GM23248 (cell line): ENCODE measurements around the gene TIMP4. TPM values are rescaled to one million over a fixed set of nuclear protein-coding genes. Genes with fewer than 3 reads are reported as not detected.

ENCODE experiments used
- DNase-seq: peaks from one replicate; pipeline ENCODE4 v3.0.0-alpha.2; 2015
- H2AFZ ChIP-seq: fragments of 200-600 bp; sonication (generic); 2 replicates; pipeline ENCODE4 v1.6.1; 2016; ENCODE audit warnings: antibody characterized with exemption
- H3F3A ChIP-seq: fragments of 200-600 bp; sonication (generic); 2 replicates; pipeline ENCODE4 v1.6.1; 2016; ENCODE audit warnings: mild to moderate bottlenecking, antibody characterized with exemption, mixed run types; ENCODE audit not compliant: insufficient read depth
- H3K27ac ChIP-seq: fragments of 200-600 bp; sonication (generic); 2 replicates; pipeline ENCODE4 v1.5.1; 2016; ENCODE audit warnings: mild to moderate bottlenecking
- H3K27me3 ChIP-seq: fragments of 200-600 bp; sonication (generic); replicated peaks from 2 replicates; pipeline ENCODE4 v1.6.1; 2016; ENCODE audit warnings: mild to moderate bottlenecking; ENCODE audit not compliant: insufficient read depth
- H3K36me3 ChIP-seq: fragments of 200-600 bp; sonication (generic); 2 replicates; pipeline ENCODE4 v1.6.1; 2016; ENCODE audit warnings: low read depth, mild to moderate bottlenecking
- H3K4me1 ChIP-seq: fragments of 200-600 bp; sonication (generic); 2 replicates; pipeline ENCODE4 v1.6.1; 2016; ENCODE audit warnings: mild to moderate bottlenecking; ENCODE audit not compliant: insufficient read depth
- H3K4me2 ChIP-seq: fragments of 200-600 bp; sonication (generic); one replicate; pipeline ENCODE4 v1.6.1; 2016; ENCODE audit warnings: mild to moderate bottlenecking; ENCODE audit not compliant: unreplicated experiment
- H3K4me3 ChIP-seq: fragments of 200-600 bp; sonication (generic); 2 replicates; pipeline ENCODE4 v1.5.1; 2016; ENCODE audit warnings: mild to moderate bottlenecking
- H3K79me2 ChIP-seq: fragments of 200-600 bp; sonication (generic); 2 replicates; pipeline ENCODE4 v1.6.1; 2016; ENCODE audit warnings: mild to moderate bottlenecking; ENCODE audit not compliant: insufficient read depth
- H3K9ac ChIP-seq: fragments of 200-600 bp; sonication (generic); 2 replicates; pipeline ENCODE4 v1.6.1; 2016; ENCODE audit warnings: mild to moderate bottlenecking
- H3K9me2 ChIP-seq: fragments of 200-600 bp; sonication (generic); 2 replicates; pipeline ENCODE4 v1.6.1; 2016; ENCODE audit warnings: mixed run types, mild to moderate bottlenecking, moderate library complexity; ENCODE audit not compliant: insufficient read depth
- H3K9me3 ChIP-seq: fragments of 200-600 bp; sonication (generic); one replicate; pipeline ENCODE4 v1.6.1; 2017; ENCODE audit warnings: low read depth
- H4K20me1 ChIP-seq: fragments of 200-600 bp; sonication (generic); 2 replicates; pipeline ENCODE4 v1.6.0; 2016; ENCODE audit not compliant: insufficient read depth
- EZH2 ChIP-seq: fragments of 200-600 bp; sonication (generic); IDR thresholded peaks from 2 replicates; pipeline ENCODE4 v1.6.1; 2018; ENCODE audit warnings: antibody characterized with exemption, mild to moderate bottlenecking; ENCODE audit not compliant: insufficient read depth, poor library complexity, severe bottlenecking
- EZH2phosphoT487 ChIP-seq: fragments of 200-600 bp; sonication (generic); IDR thresholded peaks from 2 replicates; pipeline ENCODE4 v1.6.1; 2018; ENCODE audit warnings: antibody characterized with exemption, moderate library complexity, mild to moderate bottlenecking, low read depth; ENCODE audit not compliant: insufficient read depth
- WGBS, 2 experiments: methylation state at CpG; one replicate each; pipeline ENCODE4 v1.1.6; 2015 to 2017; ENCODE audit warnings: low lambda C conversion rate in 2 of 2, low coverage in 1 of 2; ENCODE audit errors: missing lambda C conversion rate in 2 of 2; 5-methylcytosine and 5-hydroxymethylcytosine counted together
- in situ Hi-C: fragments of 300-500 bp; cut with MboI; formaldehyde crosslinking; loops from 2 replicates; pipeline ENCODE4 v1.15.0; 2020
- polyA plus RNA-seq: library from polyadenylated mRNA; unstranded; fragments of >200 nt; fragmentation: Nextera tagmentation; extraction: Ambion mirVana; gene quantifications from 2 replicates; pipeline ENCODE4 v1.2.1, GENCODE V29; 2016
- total RNA-seq: library from RNA; depleted of rRNA; stranded (reverse); fragments of >200 nt; shearing (Covaris generic); gene quantifications from 2 replicates; pipeline ENCODE4 v1.2.3, GENCODE V29; 2014

TIMP4 gene
- total and polyA plus RNA-seq, 2 experiments from 2014 or later = 0.54 TPM; not detected in 1

DNA sequence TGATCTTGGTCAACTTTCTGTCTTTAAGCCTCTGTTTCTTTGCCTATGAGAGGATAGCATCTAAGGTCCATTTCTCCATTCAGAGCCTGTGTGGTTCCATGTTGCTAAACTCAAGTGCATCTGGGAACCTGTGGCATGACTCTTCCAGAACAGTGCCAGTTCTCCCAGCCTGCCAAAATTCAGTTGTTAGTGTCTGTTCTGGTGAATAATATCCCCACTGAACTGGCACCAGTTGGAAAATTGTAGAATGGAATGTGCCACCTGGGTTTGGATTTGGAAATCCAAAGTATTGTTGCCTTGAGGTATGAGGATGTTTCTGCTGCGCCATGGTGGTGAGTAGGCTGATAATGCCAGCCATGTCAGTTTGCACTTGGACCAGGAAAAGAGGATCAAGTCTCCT, 31.3 kb downstream of the TIMP4 start:
- Histone ChIP-seq H3K4me3 (no peak overlapping the region), H3F3A (no peaks in the 10 kb centered on the region), H2AFZ (no peak overlapping the region), H3K9me3 (no peaks in the 10 kb centered on the region), H3K4me1 (no peaks in the 10 kb centered on the region), H3K27ac (no peak overlapping the region), H3K27me3 (peaks cover 63% of the 10 kb centered on the region), H4K20me1 (no peaks in the 10 kb centered on the region), H3K79me2 (no peaks in the 10 kb centered on the region), H3K9me2 (no peaks in the 10 kb centered on the region), H3K9ac (no peak overlapping the region), H3K4me2 (no peak overlapping the region), H3K36me3 (no peaks in the 10 kb centered on the region)
- WGBS, 2 experiments = 84 to 85% methylated on average over 1 of the region's 1 CpG
- DNase-seq = no peak
- in situ Hi-C loops = no loop called here
- TF ChIP-seq EZH2 (no peak), EZH2phosphoT487 (no peak)

GRCh38 chr3:12125772-12126171, 32.9 kb downstream of the TIMP4 start:
- WGBS, 2 experiments = 53 to 57% methylated on average over 1 of the region's 1 CpG
- H3K4me3 ChIP-seq = no peak overlapping the region
- no peak for TF ChIP-seq EZH2
- no peak for TF ChIP-seq EZH2phosphoT487

DNA sequence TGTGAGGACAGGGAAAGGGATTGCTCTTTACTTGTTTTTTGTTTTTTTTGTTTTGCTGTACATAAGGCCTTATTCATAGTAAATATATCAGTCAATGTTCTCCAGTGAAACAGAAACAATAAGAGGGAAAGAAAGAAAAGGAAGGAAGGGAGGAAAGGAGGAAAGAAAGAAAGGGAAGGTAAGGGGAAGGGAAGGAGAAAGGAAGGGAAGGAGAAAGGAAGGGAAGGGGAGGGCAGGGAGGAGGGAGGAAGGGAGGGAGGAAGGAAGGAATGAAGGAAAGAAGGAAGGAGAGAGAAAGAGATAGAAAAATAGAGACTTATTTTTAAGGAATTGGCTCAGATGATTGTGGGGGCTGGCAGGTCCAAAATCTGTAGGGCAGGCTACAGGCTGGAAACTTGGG, 37.2 kb downstream of the TIMP4 start:
- Histone ChIP-seq H3F3A (no peaks in the 10 kb centered on the region), H2AFZ (no peak overlapping the region), H3K9ac (no peak overlapping the region), H3K4me3 (no peak overlapping the region), H3K4me2 (no peak overlapping the region), H4K20me1 (no peaks in the 10 kb centered on the region), H3K9me3 (no peaks in the 10 kb centered on the region), H3K4me1 (no peaks in the 10 kb centered on the region), H3K27ac (no peak overlapping the region), H3K9me2 (no peaks in the 10 kb centered on the region), H3K36me3 (no peaks in the 10 kb centered on the region), H3K27me3 (peaks cover 31% of the 10 kb centered on the region), H3K79me2 (no peaks in the 10 kb centered on the region)
- in situ Hi-C loops = no loop called here
- no peak for TF ChIP-seq EZH2
- no peak for TF ChIP-seq EZH2phosphoT487
- DNase-seq = no peak

More at GRCh38 chr3:12125772-12126171, 32.9 kb downstream of the TIMP4 start:
- no peak for DNase-seq
- in situ Hi-C loops = no loop called here
- no peaks in the 10 kb centered on the region for H3K36me3 ChIP-seq
- H3F3A ChIP-seq = no peaks in the 10 kb centered on the region
- peaks cover 48% of the 10 kb centered on the region for H3K27me3 ChIP-seq
- H3K9me3 ChIP-seq = no peaks in the 10 kb centered on the region
- no peak overlapping the region for H3K9ac ChIP-seq
- H3K4me2 ChIP-seq = no peak overlapping the region
- no peaks in the 10 kb centered on the region for H3K79me2 ChIP-seq
- H3K27ac ChIP-seq = no peak overlapping the region
- H4K20me1 ChIP-seq = no peaks in the 10 kb centered on the region
- H3K4me1 ChIP-seq = no peaks in the 10 kb centered on the region
- H3K9me2 ChIP-seq = no peaks in the 10 kb centered on the region
- H2AFZ ChIP-seq = no peak overlapping the region

GRCh38 chr3:12120374-12121140, 38.2 kb downstream of the TIMP4 start:
- in situ Hi-C loops = no loop called here
- H3K4me1 ChIP-seq = no peaks in the 10 kb centered on the region

More at GRCh38 chr3:12120374-12121140, 38.2 kb downstream of the TIMP4 start:
- Histone ChIP-seq H2AFZ (no peak overlapping the region), H3K36me3 (no peaks in the 10 kb centered on the region), H4K20me1 (no peaks in the 10 kb centered on the region), H3F3A (no peaks in the 10 kb centered on the region), H3K4me3 (no peak overlapping the region), H3K27me3 (peaks cover 22% of the 10 kb centered on the region), H3K9me2 (no peaks in the 10 kb centered on the region), H3K9me3 (no peaks in the 10 kb centered on the region), H3K79me2 (no peaks in the 10 kb centered on the region), H3K4me2 (no peak overlapping the region), H3K9ac (no peak overlapping the region), H3K27ac (no peak overlapping the region)
- TF ChIP-seq EZH2phosphoT487 (no peak), EZH2 (no peak)
- no peak for DNase-seq
- 63 to 66% methylated on average over 5 of the region's 5 CpGs for WGBS, 2 experiments
